Measurements from ENCODE around the gene INHBC. TPM values are rescaled to one million over a fixed set of nuclear protein-coding genes. Genes with fewer than 3 reads are reported as not detected.
"Not testable (repeated sequence)": the region's sequence is repeated elsewhere in the genome, so short reads cannot be mapped to it uniquely, and the experiment has no call there.

INHBC gene
- total RNA-seq, 2 donors from 2014 or later = not detected

GRCh38 chr12:57438400-57438799 lies 3.8 kb downstream of the INHBC start:
- Histone ChIP-seq H3K27ac (ENCODE audit: low read depth, low read length) (no peak overlapping the region), H3K4me1 (ENCODE audit: control insufficient read depth, insufficient read depth, low read length) (peaks cover 6% of the 10 kb centered on the region), H3K9ac (ENCODE audit: extremely low read depth, low read length, poor library complexity, severe bottlenecking) (no peak overlapping the region), H3K4me3 (ENCODE audit: low read length) (no peak overlapping the region), H3K9me3 (ENCODE audit: control insufficient read depth, low read length) (peaks cover 7% of the 10 kb centered on the region), H3K27me3 (ENCODE audit: control insufficient read depth, insufficient read depth, low read length, poor library complexity, severe bottlenecking) (no peaks in the 10 kb centered on the region), H3K36me3 (ENCODE audit: control insufficient read depth, insufficient read depth, low read length) (no peaks in the 10 kb centered on the region)
- Mint-ChIP-seq H3K4me1 (peaks cover 9% of the 10 kb centered on the region), H3K9me3 (peaks cover 14% of the 10 kb centered on the region), H3K27ac (no peak overlapping the region), H3K36me3 (ENCODE audit: low read depth) (peaks cover 2% of the 10 kb centered on the region), H3K27me3 (ENCODE audit: insufficient read depth) (peaks cover 1% of the 10 kb centered on the region), H3K4me3 (no peak overlapping the region)
- TF ChIP-seq CTCF (conservative IDR thresholded peaks at IDR 0.05) = no peak
- no peak for DNase-seq
- 83% methylated on average over 1 of the region's 1 CpG; no CpG with 5 or more reads in 1 of the 2 experiments for WGBS, 2 experiments (ENCODE audit: insufficient coverage in 1 of 2, insufficient read length in 1 of 2)

GRCh38 chr12:57439762-57440266 lies 5.2 kb downstream of the INHBC start:
- 91 to 100% methylated on average over 1 to 4 of the region's 4 CpGs for WGBS, 2 experiments (ENCODE audit: insufficient coverage in 1 of 2, insufficient read length in 1 of 2)
- H3K9me3 ChIP-seq (ENCODE audit: control insufficient read depth, low read length) = peaks cover 7% of the 10 kb centered on the region
- Mint-ChIP-seq H3K4me3 (no peak overlapping the region), H3K27ac (no peak overlapping the region), H3K9me3 (peaks cover 14% of the 10 kb centered on the region), H3K27me3 (ENCODE audit: insufficient read depth) (peaks cover 1% of the 10 kb centered on the region), H3K4me1 (peaks cover 5% of the 10 kb centered on the region), H3K36me3 (ENCODE audit: low read depth) (peaks cover 2% of the 10 kb centered on the region)
- H3K4me1 ChIP-seq (ENCODE audit: control insufficient read depth, insufficient read depth, low read length) = peaks cover 2% of the 10 kb centered on the region
- H3K4me3 ChIP-seq (ENCODE audit: low read length) = no peak overlapping the region
- no peak for TF ChIP-seq CTCF (conservative IDR thresholded peaks at IDR 0.05)
- no peak overlapping the region for H3K27ac ChIP-seq (ENCODE audit: low read depth, low read length)
- H3K9ac ChIP-seq (ENCODE audit: extremely low read depth, low read length, poor library complexity, severe bottlenecking) = no peak overlapping the region
- H3K36me3 ChIP-seq (ENCODE audit: control insufficient read depth, insufficient read depth, low read length) = no peaks in the 10 kb centered on the region
- H3K27me3 ChIP-seq (ENCODE audit: control insufficient read depth, insufficient read depth, low read length, poor library complexity, severe bottlenecking) = no peaks in the 10 kb centered on the region
- no peak for DNase-seq

- H3K27me3 Mint-ChIP-seq (ENCODE audit: insufficient read depth); H3K9me3 ChIP-seq (ENCODE audit: control insufficient read depth, low read length); H3K27ac ChIP-seq (ENCODE audit: low read depth, low read length); H3K36me3 Mint-ChIP-seq (ENCODE audit: low read depth); DNase-seq; H3K9ac ChIP-seq (ENCODE audit: extremely low read depth, low read length, poor library complexity, severe bottlenecking); H3K4me1 ChIP-seq (ENCODE audit: control insufficient read depth, insufficient read depth, low read length); H3K36me3 ChIP-seq (ENCODE audit: control insufficient read depth, insufficient read depth, low read length); H3K4me3 Mint-ChIP-seq; H3K27ac Mint-ChIP-seq; H3K4me3 ChIP-seq (ENCODE audit: low read length); H3K4me1 Mint-ChIP-seq; H3K27me3 ChIP-seq (ENCODE audit: control insufficient read depth, insufficient read depth, low read length, poor library complexity, severe bottlenecking): not testable (repeated sequence)
- peaks cover 14% of the 10 kb centered on the region for H3K9me3 Mint-ChIP-seq
- 60% methylated on average over 1 of the region's 2 CpGs; no CpG with 5 or more reads in 1 of the 2 experiments for WGBS, 2 experiments (ENCODE audit: insufficient coverage in 1 of 2, insufficient read length in 1 of 2)
Measured at GRCh38 chr12:57441393-57441792, 6.8 kb downstream of the INHBC start.
